GM19023 (cell line): Measurements from ENCODE around the gene IFITM10.

Experiments used
- ATAC-seq: cut with Tn5 transposase; IDR thresholded peaks from one replicate; pipeline ENCODE4 v1.9.1; 2021; ENCODE audit warnings: mild to moderate bottlenecking, moderate library complexity; ENCODE audit not compliant: unreplicated experiment

The IFITM10 gene

DNA sequence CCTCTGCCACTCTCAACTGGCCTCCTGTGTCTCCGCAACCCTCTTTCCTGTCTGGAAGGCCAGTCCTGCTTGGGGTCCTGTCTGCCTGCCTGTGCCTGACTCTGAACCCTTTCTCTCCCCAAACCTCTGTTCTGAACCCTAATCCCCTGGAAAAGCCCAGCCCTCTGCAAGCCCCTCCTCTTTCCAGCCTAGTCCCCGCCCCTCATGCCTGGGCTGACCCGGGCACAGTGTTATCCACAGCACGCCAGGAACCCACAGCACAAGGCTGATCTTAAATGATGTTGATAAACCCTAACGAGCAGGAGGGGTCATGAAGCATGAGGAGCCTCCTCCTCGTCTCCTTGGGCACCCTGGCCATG, at the start of gene IFITM10:
TSS of gene IFITM10 (minus strand) at position 115 of the 359 bp plus-strand sequence. CDS start 153 bp downstream, outside the sequence.
- no peak for ATAC-seq

DNA sequence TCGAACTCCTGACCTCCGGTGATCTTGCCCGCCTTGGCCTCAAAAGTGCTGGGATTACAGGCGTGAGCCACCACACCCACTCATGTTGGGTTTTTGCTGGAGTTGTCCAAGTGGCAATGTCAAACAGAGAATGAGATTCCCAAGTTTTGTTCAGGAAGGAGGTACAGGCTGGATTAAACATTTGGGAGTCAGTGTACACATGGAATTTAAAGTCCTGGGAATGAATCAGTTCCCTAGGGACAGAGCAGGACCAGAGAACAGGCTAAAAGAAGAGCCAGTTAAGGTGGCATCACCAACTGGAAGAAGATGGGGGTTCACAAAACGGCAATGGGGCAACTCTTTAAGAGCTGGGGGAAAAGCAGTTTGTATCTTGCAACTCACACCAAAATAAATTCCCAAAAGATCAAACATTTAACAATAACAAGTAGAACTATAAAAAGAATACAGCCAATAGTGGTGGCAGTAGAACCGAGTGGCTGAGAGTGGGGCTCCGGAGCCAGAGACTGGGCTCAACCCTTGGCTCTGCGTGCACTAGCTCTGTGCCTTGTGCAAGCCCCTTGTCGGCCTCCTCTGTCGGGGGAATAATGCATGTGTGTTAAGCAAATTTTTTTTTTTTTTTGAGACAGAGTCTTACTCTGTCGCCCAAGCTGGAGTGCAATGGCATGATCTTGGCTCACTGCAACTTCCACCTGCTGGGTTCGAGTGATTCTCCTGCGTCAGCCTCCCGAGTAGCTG, 47.2 kb upstream of the IFITM10 start:
- ATAC-seq = no peak

DNA sequence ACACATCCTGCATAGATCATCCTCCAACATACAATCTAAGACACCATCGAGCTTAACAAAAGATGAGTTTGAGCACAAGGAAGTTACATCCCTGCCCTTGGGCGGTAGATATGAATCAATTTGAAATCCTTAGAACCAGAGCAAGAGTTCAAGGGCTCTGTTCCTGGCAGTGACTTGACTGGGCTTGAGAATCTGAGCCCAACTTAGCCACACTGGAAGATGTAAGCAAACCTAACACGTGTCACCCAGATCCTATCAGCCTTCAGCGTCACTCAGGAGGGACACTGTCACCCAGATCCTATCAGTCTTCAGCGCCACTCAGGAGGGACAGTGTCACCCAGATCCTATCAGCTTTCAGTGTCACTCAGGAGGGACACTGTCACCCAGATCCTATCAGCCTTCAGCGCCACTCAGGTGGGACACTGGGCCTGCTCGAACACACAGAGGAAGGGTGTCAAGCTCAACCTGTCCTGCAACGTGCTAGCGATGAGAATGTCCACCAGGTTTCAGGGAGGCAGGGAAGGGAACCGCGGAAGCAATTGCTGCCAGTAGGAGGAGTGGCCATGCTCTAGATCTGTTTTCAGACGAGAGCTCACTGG, 46.1 kb upstream of the IFITM10 start:
- ATAC-seq = no peak

DNA sequence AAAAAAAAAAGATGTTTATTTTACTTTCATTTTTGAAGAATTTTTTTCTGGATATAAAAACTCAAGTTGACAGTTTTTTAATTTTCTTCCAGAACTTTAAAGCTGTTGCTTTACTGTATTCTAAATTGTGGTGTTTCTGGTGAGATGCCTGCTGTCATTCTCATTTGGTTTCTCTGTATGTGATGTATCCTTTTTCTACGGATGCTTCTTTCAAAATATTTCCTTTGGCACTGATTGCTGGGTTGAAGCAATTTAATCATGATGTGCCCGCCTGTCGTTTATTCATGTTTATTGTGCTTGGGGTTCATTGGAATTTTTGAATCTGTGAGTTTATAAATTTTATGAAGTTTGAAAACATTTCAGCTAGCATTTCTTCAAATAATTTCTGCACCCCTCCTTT, 42.7 kb upstream of the IFITM10 start:
- ATAC-seq = no peak

DNA sequence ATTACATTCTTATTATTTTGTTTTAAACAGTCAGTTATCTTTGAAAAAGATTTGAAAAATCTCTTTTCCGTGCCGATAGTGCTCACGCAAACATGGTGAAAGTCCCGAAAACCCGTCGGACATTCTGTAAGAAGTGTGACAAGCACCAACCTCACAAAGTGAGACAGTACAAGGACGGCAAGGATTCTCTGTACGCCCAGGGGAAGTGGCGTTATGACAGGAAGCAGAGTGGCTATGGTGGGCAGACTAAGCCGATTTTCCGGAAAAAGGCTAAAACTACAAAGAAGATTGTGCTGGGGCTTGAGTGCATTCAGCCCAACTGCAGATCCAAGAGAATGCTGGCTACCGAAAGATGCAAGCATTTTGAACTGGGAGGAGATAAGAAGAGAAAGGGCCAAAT, 42.1 kb upstream of the IFITM10 start:
- ATAC-seq = no peak

GRCh38 chr11:1791912-1792311, 41.5 kb upstream of the IFITM10 start:
- ATAC-seq = no peak

- no peak for ATAC-seq
These were observed 36.1 kb upstream of the IFITM10 start for GRCh38 chr11:1786466-1786865.

DNA sequence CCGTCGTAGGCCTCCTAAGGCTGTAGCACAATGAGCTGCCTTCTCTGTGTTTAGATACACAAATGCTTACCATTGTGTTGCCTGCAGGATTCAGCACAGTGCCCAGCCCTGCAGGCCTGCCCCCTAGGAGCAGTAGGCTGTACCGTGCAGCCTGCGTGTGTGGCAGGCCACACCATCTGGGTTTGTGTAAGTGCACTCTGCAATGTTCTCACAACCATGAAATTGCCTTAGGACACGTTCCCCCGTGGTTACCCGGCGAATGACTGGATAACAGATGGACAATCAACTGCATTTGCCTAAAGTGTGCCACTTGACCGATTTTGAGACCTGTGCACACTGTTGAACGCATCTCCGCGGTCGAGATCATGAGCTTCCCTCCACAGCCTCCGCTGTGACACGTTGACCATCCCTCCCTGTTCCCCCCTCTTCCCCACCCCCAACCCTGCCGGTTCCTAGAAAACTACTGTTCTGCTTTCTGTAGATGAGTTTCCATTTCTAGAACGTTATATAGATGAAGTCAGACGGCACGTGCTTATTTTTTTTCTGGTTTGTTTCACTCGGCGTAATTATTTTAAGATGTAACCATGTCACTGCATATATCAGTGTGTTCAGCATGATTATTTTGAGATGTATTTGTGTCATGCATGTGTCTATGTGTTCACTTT, 35.5 kb upstream of the IFITM10 start:
- no peak for ATAC-seq

DNA sequence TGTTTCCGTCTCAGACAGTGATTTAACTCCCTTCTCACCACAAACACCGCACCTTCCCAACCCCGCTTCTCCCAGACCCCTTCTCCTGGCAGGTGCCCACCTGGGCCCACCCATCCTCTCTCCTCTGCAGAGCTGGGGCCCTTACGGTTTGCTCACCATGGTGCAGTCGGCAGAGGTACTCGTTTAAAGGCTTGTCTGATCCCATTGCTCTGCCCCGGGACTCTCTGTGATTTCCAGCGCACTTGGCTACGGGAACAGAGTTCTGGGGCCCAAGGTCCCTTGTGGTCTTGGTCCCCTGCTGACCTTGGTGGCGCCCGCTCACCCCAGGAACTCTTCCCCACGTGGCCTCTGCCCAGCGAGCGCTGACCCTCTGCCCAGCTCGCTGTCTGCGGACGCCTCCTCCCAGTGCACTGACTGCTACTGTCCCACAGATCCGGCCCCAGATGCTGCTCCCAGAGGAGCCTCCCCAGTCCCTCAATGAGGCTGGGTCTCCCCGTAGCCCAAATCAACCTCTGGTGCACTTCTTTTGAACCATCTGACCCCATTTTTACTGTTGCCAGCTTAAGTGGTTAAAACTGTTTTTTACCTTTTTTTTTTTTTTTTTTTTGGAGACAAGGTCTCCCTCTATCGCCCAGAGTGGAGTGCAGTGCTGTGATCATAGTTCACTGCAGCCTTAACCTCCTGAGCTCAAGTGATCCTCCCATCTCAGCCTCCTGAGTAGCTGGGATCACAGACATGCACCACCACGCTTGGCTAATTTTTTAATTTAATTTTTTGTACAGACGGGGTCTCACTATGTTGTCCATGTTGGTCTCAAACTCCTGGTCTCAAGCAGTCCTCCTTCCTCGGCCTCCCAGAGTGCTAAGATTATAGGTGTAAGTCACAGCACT, 34.6 kb upstream of the IFITM10 start:
- no peak for ATAC-seq

DNA sequence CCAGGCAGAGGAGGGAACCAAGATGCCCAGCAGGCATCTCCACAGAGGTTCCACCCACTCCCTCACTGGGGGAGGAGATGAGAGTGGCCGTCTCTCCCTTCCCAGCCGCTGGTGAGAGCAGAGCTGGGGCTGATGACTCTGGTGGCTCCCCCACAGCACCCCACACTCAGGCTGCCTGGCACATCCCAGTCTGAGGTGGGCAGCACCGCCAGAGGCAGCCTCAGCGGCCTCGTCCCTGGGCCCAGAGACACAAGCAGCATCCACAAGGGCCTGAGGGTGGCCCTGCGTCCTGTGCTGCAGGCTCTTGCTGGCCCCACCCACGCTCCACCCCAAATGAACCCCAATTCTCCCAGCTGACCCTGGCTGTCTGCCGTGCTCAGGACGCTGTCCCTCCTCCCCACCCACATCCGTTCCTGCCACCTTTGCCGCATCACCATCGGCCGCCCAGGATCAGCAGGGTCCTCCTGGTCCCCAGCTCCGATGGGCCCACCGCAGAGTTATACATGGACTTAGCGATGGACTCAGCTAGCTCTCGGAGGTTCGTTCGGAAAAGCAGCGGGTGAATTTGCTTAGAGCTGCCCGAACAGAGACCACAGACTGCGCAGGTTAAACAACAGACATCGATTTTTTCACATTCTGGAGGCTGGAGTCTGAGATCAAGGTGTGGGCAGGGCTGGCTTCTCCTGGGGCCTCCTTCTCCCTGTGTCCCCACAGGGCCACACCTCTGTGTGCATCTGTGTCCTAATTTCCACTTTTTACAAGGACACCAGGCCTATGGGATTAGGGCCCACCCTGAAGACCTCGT, 33.5 kb upstream of the IFITM10 start:
- ATAC-seq = no peak

DNA sequence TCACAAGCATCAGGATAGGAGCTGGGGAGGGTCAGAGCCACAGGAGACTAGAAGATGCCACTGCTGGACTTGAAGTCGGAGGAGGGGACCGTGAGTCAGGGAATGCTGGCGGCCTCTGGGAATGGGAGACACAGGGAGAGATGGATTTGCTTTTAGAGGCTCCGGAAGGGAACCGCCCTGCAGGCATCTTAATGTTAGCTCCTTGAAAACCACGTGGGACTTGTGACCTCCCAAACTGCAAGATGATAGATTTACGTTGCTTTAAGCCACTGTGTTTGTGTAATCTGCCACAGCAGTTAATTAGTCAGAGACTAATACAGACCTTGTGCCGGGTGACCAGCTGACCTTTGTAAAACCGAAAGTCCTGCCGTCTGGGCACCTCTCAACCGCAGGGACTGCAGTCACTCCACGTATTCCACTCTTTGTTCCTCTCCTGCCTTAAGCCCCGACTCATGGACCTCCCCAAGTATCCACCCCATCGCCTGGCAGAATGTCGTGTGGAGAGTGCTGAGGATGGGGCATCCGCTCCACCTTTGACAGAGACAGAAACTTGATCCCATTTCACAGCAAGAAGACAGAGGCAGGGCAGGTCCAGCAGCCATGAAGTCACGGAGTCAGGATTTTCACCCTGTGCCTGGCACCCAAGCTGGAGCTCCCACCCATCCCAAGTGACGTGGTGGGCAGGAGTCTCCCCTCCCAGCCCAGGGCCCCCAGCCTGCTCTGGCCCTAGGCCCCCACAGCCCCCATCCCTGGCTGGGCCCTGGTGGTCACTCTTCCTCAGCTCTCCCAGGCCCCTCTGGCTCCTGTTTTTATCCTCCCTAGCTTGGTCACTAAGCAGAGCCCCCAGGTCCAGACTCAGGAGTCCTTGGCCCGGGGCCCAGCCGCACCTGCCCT, 32.7 kb upstream of the IFITM10 start:
- no peak for ATAC-seq

GRCh38 chr11:1782031-1782590, 31.7 kb upstream of the IFITM10 start:
- no peak for ATAC-seq

DNA sequence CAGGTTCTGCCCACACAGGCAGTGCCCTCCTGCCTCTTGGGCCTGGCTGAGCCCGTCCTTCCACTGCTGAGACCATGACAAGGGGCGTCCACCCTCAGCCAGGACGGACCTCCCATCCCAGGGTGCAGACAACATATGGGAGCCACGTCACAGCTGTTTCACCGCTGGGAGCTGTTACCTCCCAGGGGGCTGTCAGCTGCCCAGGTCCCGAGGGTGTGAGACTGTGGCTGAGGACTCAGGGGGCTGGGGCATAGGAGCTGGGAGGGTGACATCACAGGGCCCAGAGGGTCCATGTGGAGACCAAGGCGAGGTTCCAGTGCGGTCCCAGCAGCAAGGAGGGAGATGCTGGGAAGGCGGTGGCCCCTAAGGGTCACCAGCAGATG, 31.2 kb upstream of the IFITM10 start:
- no peak for ATAC-seq

- ATAC-seq = no peak
These were observed 30.6 kb upstream of the IFITM10 start for GRCh38 chr11:1780700-1781592.

DNA sequence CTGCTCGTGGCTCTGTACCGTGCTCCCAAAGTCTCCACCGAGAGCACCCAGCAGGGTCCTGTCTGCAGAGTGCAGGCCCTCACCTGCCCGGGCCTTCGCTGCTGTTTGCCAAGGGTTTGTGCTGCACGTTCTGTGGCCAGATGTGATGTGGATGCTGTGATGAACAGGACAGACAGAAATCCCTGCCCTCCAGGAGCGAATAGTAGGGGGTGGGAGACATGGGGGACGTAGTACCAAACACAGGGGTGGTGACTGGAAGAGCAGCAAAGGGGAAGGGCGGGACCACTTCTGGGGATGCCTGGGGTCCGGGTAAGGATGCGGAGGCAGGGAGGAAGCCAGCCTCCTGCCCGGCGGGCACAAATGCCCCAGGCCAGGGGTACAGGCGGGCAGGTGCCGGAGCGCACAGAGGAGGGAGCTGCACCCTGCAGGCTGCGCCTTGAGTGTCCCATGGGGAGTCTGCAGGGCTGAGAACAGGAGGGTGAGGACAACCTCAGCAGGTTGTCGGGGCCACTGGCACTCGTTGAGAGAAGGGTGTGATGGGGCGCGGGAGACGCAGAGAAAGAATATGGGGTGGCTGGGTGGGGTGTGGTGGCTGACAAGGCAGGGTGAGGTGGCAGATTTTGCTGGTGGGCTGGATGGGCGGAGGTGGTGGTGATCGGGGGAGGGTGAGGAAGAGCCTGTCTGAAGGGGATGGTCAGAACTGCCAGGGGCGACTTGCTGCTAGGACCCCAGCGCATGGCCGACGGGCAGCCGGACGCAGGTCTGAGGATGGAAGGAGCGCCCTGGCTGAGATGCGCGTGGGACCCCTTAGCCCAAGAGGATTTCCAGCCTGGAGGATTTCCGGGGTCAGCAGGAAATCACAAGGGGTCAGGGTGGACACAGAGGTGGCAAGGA, 29.7 kb upstream of the IFITM10 start:
- ATAC-seq = no peak

- no peak for ATAC-seq
These were observed 28.8 kb upstream of the IFITM10 start for GRCh38 chr11:1779034-1779805.
